OCI-LY3 (cell line): Measurements from ENCODE around the gene SEPTIN10.

ENCODE experiments used
- H2AFZ ChIP-seq: fragments of 200-600, 300-600 bp; shearing (Covaris generic); 2 replicates; pipeline ENCODE4 v1.6.0; 2014; ENCODE audit warnings: antibody characterized with exemption, low read depth, low read length
- H3K27ac ChIP-seq: fragments of 200-600, 300-600 bp; sonication (generic); 2 replicates; pipeline ENCODE4 v1.5.1; 2014; ENCODE audit warnings: mild to moderate bottlenecking, low read length, moderate library complexity, mixed read lengths
- H3K27me3 ChIP-seq: fragments of 200-600, 300-600 bp; sonication (generic); 2 replicates; pipeline ENCODE4 v1.6.1; 2014; ENCODE audit warnings: low read depth, low read length, mixed read lengths
- H3K36me3 ChIP-seq: fragments of 200-600, 300-600 bp; sonication (generic); replicated peaks from 2 replicates; pipeline ENCODE3; 2014; ENCODE audit warnings: low read depth, low read length, mixed read lengths
- H3K4me1 ChIP-seq: fragments of 300-600, 200-600 bp; sonication (generic); 2 replicates; pipeline ENCODE4 v1.6.1; 2014; ENCODE audit warnings: low read length, mixed read lengths
- H3K4me2 ChIP-seq: fragments of 200-600, 300-600 bp; sonication (generic); 2 replicates; pipeline ENCODE4 v1.6.1; 2014; ENCODE audit warnings: low read length, mixed read lengths
- H3K4me3 ChIP-seq: fragments of 300-600, 200-600 bp; sonication (generic); 2 replicates; pipeline ENCODE4 v1.5.1; 2014; ENCODE audit warnings: antibody characterized with exemption, mild to moderate bottlenecking, low read length, moderate library complexity
- H3K79me2 ChIP-seq: fragments of 300-600, 200-600 bp; shearing (Covaris generic); 2 replicates; pipeline ENCODE4 v1.6.1; 2014; ENCODE audit warnings: mild to moderate bottlenecking, low read length, mixed read lengths
- H3K9ac ChIP-seq: fragments of 300-600, 200-600 bp; shearing (Covaris generic); 2 replicates; pipeline ENCODE4 v1.6.0; 2014; ENCODE audit warnings: mild to moderate bottlenecking, low read length, moderate library complexity
- H3K9me3 ChIP-seq: fragments of 200-600, 300-600 bp; shearing (Covaris generic); 2 replicates; pipeline ENCODE4 v1.6.1; 2014; ENCODE audit warnings: low read length, mixed read lengths; ENCODE audit not compliant: insufficient read depth
- H4K20me1 ChIP-seq: fragments of 200-600, 300-600 bp; sonication (generic); 2 replicates; pipeline ENCODE4 v1.6.1; 2016; ENCODE audit warnings: low read length, mixed read lengths; ENCODE audit not compliant: insufficient read depth
- CTCF ChIP-seq: fragments of 200-600, 300-600 bp; sonication (generic); IDR thresholded peaks from 2 replicates; pipeline ENCODE4 v1.5.1; 2014; ENCODE audit warnings: antibody characterized with exemption, low read length, low read depth
- EZH2phosphoT487 ChIP-seq: fragments of 200-600 bp; shearing (Covaris generic); IDR thresholded peaks from 2 replicates; pipeline ENCODE4 v1.6.1; 2018; ENCODE audit warnings: antibody characterized with exemption, mixed run types, low read depth

SEPTIN10 gene

GRCh38 chr2:109604597-109604996 is 9.2 kb downstream of the SEPTIN10 start:
- Histone ChIP-seq H3K4me2 (no peak overlapping the region), H3K36me3 (no peaks in the 10 kb centered on the region), H3K4me3 (no peak overlapping the region), H3K79me2 (no peaks in the 10 kb centered on the region), H3K9me3 (no peaks in the 10 kb centered on the region), H3K9ac (no peak overlapping the region), H4K20me1 (no peaks in the 10 kb centered on the region), H3K4me1 (no peaks in the 10 kb centered on the region), H2AFZ (no peak overlapping the region), H3K27me3 (peaks cover 7% of the 10 kb centered on the region; the same call in 1 of the 2 replicates), H3K27ac (no peak overlapping the region)
- TF ChIP-seq EZH2phosphoT487 (no peak), CTCF (no peak)

GRCh38 chr2:109602617-109603188 is 11.1 kb downstream of the SEPTIN10 start:
- no peaks in the 10 kb centered on the region for H3K9me3 ChIP-seq
- no peak overlapping the region for H2AFZ ChIP-seq
- peaks cover 3% of the 10 kb centered on the region; the same call in 1 of the 2 replicates for H3K27me3 ChIP-seq
- H3K27ac ChIP-seq: no peak overlapping the region
- no peaks in the 10 kb centered on the region for H3K79me2 ChIP-seq
- no peak for TF ChIP-seq EZH2phosphoT487
- no peaks in the 10 kb centered on the region for H4K20me1 ChIP-seq
- no peak overlapping the region for H3K4me3 ChIP-seq
- no peak overlapping the region for H3K9ac ChIP-seq
- no peaks in the 10 kb centered on the region for H3K4me1 ChIP-seq
- H3K4me2 ChIP-seq: no peak overlapping the region
- no peaks in the 10 kb centered on the region for H3K36me3 ChIP-seq

GRCh38 chr2:109601783-109602182 is 12.0 kb downstream of the SEPTIN10 start:
- Histone ChIP-seq H2AFZ (no peak overlapping the region), H3K4me3 (no peak overlapping the region), H3K27ac (no peak overlapping the region), H3K36me3 (no peaks in the 10 kb centered on the region), H3K9ac (no peak overlapping the region), H3K27me3 (peaks cover 3% of the 10 kb centered on the region; the same call in 1 of the 2 replicates), H4K20me1 (no peaks in the 10 kb centered on the region), H3K9me3 (no peaks in the 10 kb centered on the region), H3K79me2 (no peaks in the 10 kb centered on the region), H3K4me2 (no peak overlapping the region), H3K4me1 (no peaks in the 10 kb centered on the region)
- TF ChIP-seq EZH2phosphoT487: no peak

GRCh38 chr2:109597283-109597682 is 16.5 kb downstream of the SEPTIN10 start:
- no peaks in the 10 kb centered on the region for H3K79me2 ChIP-seq
- no peak for TF ChIP-seq CTCF
- no peak for TF ChIP-seq EZH2phosphoT487
- no peaks in the 10 kb centered on the region for H3K27me3 ChIP-seq
- no peak overlapping the region for H3K4me2 ChIP-seq
- no peaks in the 10 kb centered on the region for H3K36me3 ChIP-seq
- H3K4me3 ChIP-seq: no peak overlapping the region
- no peak overlapping the region for H3K27ac ChIP-seq
- H3K4me1 ChIP-seq: no peaks in the 10 kb centered on the region
- H2AFZ ChIP-seq: no peak overlapping the region
- H3K9me3 ChIP-seq: no peaks in the 10 kb centered on the region
- H3K9ac ChIP-seq: no peak overlapping the region
- no peaks in the 10 kb centered on the region for H4K20me1 ChIP-seq

- Histone ChIP-seq H3K27ac (no peak overlapping the region), H3K4me2 (no peak overlapping the region), H3K9ac (no peak overlapping the region), H3K9me3 (no peaks in the 10 kb centered on the region), H3K27me3 (no peaks in the 10 kb centered on the region), H2AFZ (no peak overlapping the region), H4K20me1 (no peaks in the 10 kb centered on the region), H3K4me3 (no peak overlapping the region), H3K79me2 (no peaks in the 10 kb centered on the region), H3K36me3 (no peaks in the 10 kb centered on the region), H3K4me1 (no peaks in the 10 kb centered on the region)
- TF ChIP-seq EZH2phosphoT487 (no peak), CTCF (no peak)
Observed at GRCh38 chr2:109595644-109596043, 18.1 kb downstream of the SEPTIN10 start.
